H1 (cell line): Measurements from ENCODE around the gene ORC3. TPM values are rescaled to one million over a fixed set of nuclear protein-coding genes. Genes with fewer than 3 reads are reported as not detected.

Experiments
- ATF3 ChIP-seq: IDR thresholded peaks from 2 replicates; pipeline ENCODE4 v1.6.1; 2011; ENCODE audit warnings: low read depth, mild to moderate bottlenecking, low read length; ENCODE audit not compliant: insufficient read depth
- CEBPB ChIP-seq: IDR thresholded peaks from 2 replicates; pipeline ENCODE4 v1.6.1; 2012; ENCODE audit warnings: low read depth, low read length
- CHD1 ChIP-seq: IDR thresholded peaks from 2 replicates; pipeline ENCODE4 v1.6.1; 2012; ENCODE audit warnings: low read depth, low read length, improper control_type of control experiment
- CREB1 ChIP-seq: IDR thresholded peaks from 2 replicates; pipeline ENCODE4 v1.6.1; 2012; ENCODE audit warnings: inconsistent platforms
- GTF2F1 ChIP-seq: IDR thresholded peaks from 2 replicates; pipeline ENCODE4 v1.6.1; 2012; ENCODE audit warnings: low read depth, low read length, improper control_type of control experiment, borderline replicate concordance
- HDAC2 ChIP-seq, 2 experiments: fragments of 300-600 bp in 1 of 2; sonication (generic) in 1 of 2; IDR thresholded peaks; 2 replicates each; pipeline ENCODE4 v1.6.1; 2011 to 2012; ENCODE audit warnings: low read depth in 2 of 2, low read length in 2 of 2, mild to moderate bottlenecking in 2 of 2, moderate library complexity in 2 of 2, borderline replicate concordance in 1 of 2, inconsistent platforms in 1 of 2
- MAFK ChIP-seq: IDR thresholded peaks from 2 replicates; pipeline ENCODE4 v1.6.1; 2012; ENCODE audit warnings: low read depth, mild to moderate bottlenecking, improper control_type of control experiment, low read length
- POLR2AphosphoS5 ChIP-seq: IDR thresholded peaks from 2 replicates; pipeline ENCODE4 v1.6.1; 2011; ENCODE audit warnings: low read depth, low read length
- RBBP5 ChIP-seq: IDR thresholded peaks from 2 replicates; pipeline ENCODE4 v1.7.1; 2012; ENCODE audit warnings: low read depth, mild to moderate bottlenecking, inconsistent platforms, low read length, moderate library complexity, borderline replicate concordance
- RNF2 ChIP-seq: fragments of 200-900, 300-1000 bp; sonication (generic); IDR thresholded peaks from 2 replicates; pipeline ENCODE4 v1.7.1; 2016; ENCODE audit warnings: borderline replicate concordance, low read depth, mild to moderate bottlenecking, antibody characterized with exemption, low read length; ENCODE audit not compliant: poor library complexity, severe bottlenecking; ENCODE audit errors: missing control alignments
- SIN3A ChIP-seq, 2 experiments: IDR thresholded peaks in 1 of 2; conservative IDR thresholded peaks in 1 of 2; 2 replicates each; pipeline ENCODE4 v1.6.1; 2011 to 2012; ENCODE audit warnings: low read length in 2 of 2, improper control_type of control experiment in 1 of 2, low read depth in 1 of 2, mild to moderate bottlenecking in 1 of 2
- SP1 ChIP-seq: IDR thresholded peaks from 2 replicates; pipeline ENCODE4 v1.6.1; 2011; ENCODE audit warnings: low read depth, low read length
- SP4 ChIP-seq: IDR thresholded peaks from 2 replicates; pipeline ENCODE4 v1.6.1; 2012; ENCODE audit warnings: low read length, inconsistent platforms
- SRF ChIP-seq: IDR thresholded peaks from 2 replicates; pipeline ENCODE4 v1.6.1; 2011; ENCODE audit warnings: mild to moderate bottlenecking, low read depth, low read length, moderate library complexity
- TAF1 ChIP-seq: IDR thresholded peaks from 2 replicates; pipeline ENCODE4 v1.6.1; 2011; ENCODE audit warnings: mild to moderate bottlenecking, low read depth, low read length
- TAF7 ChIP-seq: optimal IDR thresholded peaks from 2 replicates; pipeline ENCODE3; 2011; ENCODE audit warnings: low read depth, mild to moderate bottlenecking, inconsistent platforms, low read length, moderate library complexity, borderline replicate concordance
- YY1 ChIP-seq: IDR thresholded peaks from 2 replicates; pipeline ENCODE4 v1.6.1; 2011; ENCODE audit warnings: low read depth, mild to moderate bottlenecking, low read length
- ZNF274 ChIP-seq: IDR thresholded peaks from 2 replicates; pipeline ENCODE4 v1.7.0; 2012; ENCODE audit warnings: low read length, borderline replicate concordance; ENCODE audit errors: extremely low read depth
- polyA plus RNA-seq, 7 experiments: library from polyadenylated mRNA; depleted of rRNA in 3 of 7; stranded (reverse) in 5 of 7; unstranded in 2 of 7; fragments of >200 nt in 5 of 7; fragments of 200-250 nt in 2 of 7; gene quantifications; 1 replicate in 5 of 7; 2 replicates in 1 of 7; 4 replicates in 1 of 7; pipeline versions ENCODE4 v1.2.1 to v1.2.3, GENCODE V29; 2011 to 2013; ENCODE audit warnings: missing spikeins in 2 of 7, mixed read lengths in 2 of 7
- total RNA-seq: library from RNA; stranded (reverse); fragmentation: NEBNext Ultra II Directional; extraction: Animal tissue kit (Norgen Biotek cat#: 25700); gene quantifications from 2 replicates; pipeline ENCODE4 v1.2.1, GENCODE V29; 2021
- TF ChIP-seq, protein P1 (sequence below): IDR thresholded peaks from 2 replicates; pipeline ENCODE4 v1.6.1; 2012; ENCODE audit warnings: low read length, inconsistent platforms

The ORC3 gene
- total and polyA plus RNA-seq, 2 of the 8 experiments (the other 6 are each of a cell fraction or from before 2014, with no cell fraction given): 35.9 to 60.9 TPM

GRCh38 chr6:87701676-87702588, 112.0 kb downstream of the ORC3 start, which contains the start of gene AKIRIN2 (continued):
- TF ChIP-seq YY1: peak; percentile 94
- TF ChIP-seq SP1: peak; percentile 81
- TF ChIP-seq SIN3A (conservative IDR thresholded peaks at IDR 0.05 in 1 of 2, IDR thresholded peaks at IDR 0.05 in 1 of 2; ENCODE audit: low read depth in 1 of 2, low read length in 2 of 2): peak; percentile 32 to 90; a peak in 2 of 4 replicates
- peak; percentile 47; the same call in 1 of the 2 replicates for TF ChIP-seq CHD1
- no peak for TF ChIP-seq ZNF274
- TF ChIP-seq SP4: peak; percentile 26; the same call in 1 of the 2 replicates
- TF ChIP-seq RNF2: no peak
- peak; percentile 53; the same call in 1 of the 2 replicates for TF ChIP-seq CREB1
- peak in 1 of 2 experiments; percentile 34; a peak in 1 of 4 replicates for TF ChIP-seq HDAC2 (IDR thresholded peaks at IDR 0.05; ENCODE audit: borderline replicate concordance in 1 of 2, low read depth in 2 of 2, low read length in 2 of 2)
- TF ChIP-seq GTF2F1: peak; percentile 67
- TF ChIP-seq RBBP5: peak; percentile 61
- TF ChIP-seq SRF: peak; percentile 42; the same call in 1 of the 2 replicates
- no peak for TF ChIP-seq MAFK
- TF ChIP-seq, protein P1, sequence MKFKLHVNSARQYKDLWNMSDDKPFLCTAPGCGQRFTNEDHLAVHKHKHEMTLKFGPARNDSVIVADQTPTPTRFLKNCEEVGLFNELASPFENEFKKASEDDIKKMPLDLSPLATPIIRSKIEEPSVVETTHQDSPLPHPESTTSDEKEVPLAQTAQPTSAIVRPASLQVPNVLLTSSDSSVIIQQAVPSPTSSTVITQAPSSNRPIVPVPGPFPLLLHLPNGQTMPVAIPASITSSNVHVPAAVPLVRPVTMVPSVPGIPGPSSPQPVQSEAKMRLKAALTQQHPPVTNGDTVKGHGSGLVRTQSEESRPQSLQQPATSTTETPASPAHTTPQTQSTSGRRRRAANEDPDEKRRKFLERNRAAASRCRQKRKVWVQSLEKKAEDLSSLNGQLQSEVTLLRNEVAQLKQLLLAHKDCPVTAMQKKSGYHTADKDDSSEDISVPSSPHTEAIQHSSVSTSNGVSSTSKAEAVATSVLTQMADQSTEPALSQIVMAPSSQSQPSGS: no peak
- peak; percentile 97 for TF ChIP-seq POLR2AphosphoS5
- peak; percentile 40; the same call in 1 of the 2 replicates for TF ChIP-seq ATF3
- TF ChIP-seq TAF7: peak; percentile 93
- TF ChIP-seq CEBPB: no peak
- peak; percentile 96 for TF ChIP-seq TAF1
